Left renal cortex interstitium (tissue), 4 donors: Measurements from ENCODE around the gene GPT2. TPM values are rescaled to one million over a fixed set of nuclear protein-coding genes. Genes with fewer than 3 reads are reported as not detected.

ENCODE experiments used
- DNase-seq, 4 donors: peaks; one replicate each; pipeline ENCODE4 v3.0.0-alpha.2; 2013; ENCODE audit warnings: low read depth in 4 of 4, low spot score in 2 of 4, missing footprints in 1 of 4
- polyA plus RNA-seq, 4 donors: library from polyadenylated mRNA; unstranded; fragments of 120-200 nt; gene quantifications; one replicate each; pipeline ENCODE4 v1.2.1, GENCODE V29; 2013; ENCODE audit not compliant: insufficient read length in 4 of 4

The GPT2 gene
- polyA plus RNA-seq, 4 donors = 23.4 to 36.9 (median 28.8) TPM

DNA sequence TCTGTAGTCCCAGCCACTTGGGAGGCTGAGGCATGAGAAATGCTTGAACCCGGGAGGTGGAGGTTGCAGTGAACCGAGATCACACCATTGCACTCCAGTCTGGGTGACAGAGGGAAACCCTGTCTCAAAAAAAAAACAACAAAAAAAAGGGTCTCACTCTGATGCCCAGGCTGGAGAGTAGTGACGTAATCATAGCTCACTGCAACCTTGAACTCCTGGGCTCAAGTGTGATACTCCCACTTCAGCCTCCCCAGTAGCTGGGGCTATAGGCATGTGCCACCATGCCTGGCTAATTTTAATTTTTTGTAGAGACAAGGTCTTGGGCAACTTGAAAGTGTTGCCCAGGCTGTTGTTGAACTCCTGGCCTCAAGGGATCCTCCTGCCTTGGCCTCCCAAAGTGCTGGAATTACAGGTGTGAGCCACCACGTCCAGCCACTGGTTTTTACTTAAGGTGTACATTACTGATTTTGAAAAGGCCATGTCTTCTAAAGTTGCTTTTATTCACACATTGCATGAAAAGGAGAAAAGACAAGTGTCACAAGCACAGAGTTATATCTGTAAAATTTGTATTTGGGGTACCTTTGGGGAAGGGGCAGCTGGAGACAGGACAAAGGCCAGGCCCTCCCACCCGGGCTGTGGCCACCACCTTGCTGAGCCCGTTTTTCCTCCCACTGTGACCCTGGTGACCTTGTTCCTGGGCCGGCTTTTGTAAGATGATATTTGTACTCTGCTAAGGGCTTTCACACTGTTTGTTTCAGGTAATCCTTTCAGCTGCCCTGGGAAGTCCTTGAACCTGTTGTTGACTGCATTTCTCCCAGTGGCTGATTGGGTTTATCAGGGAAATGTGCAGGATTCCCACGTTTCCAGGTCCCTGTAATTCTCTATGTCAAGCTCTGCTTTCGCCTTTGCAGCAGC is 11.5 kb downstream of the GPT2 start:
- no peak for DNase-seq

DNA sequence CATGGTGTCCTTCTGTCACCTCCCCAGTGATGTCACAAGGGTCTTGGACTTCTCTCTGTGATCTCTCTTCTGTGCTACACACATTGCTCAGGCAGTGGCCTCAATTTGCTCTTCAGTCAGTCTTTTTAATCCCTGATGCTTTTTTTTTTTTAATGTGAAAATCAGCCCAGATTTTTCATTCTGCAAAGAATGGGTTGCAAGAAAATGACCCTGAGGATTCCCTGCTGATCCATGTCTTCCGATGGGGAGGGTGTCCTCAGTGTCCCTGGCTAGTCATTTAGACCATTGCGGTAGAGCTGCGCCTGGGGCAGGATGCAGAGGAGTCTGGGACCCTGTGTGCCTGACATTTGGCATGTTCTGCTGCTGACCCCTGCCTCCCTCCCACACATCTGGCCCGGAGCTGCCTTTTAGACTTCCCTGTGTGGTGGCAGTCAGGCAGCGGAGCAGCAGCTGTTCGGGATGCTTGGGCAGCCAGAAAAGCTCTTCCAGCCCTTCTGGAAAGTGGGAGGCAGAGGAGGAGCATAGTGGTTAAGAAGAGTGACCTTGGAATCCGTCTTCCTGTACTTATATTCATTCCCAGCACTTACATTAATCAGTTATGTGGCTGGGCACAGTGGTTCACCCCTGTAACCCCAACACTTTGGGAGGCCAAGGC is 12.3 kb downstream of the GPT2 start:
- no peak for DNase-seq

DNA sequence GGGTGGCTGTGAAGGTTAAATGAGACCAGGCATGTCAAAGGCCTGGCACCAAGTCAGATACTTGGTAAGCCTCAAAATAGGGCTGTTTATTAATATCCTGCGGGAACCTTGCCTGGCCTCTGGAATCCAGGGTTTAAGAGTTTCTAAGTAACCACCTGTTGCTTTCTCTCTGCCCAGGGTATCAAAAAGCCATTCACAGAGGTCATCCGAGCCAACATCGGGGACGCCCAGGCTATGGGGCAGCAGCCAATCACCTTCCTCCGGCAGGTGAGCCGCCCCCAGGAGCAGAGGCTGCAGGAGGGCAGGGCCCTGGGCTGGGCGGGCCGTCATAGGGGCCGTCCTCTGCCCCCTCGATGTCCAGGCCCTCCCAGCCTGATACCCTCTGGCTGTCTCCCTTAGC is 13.3 kb downstream of the GPT2 start:
- DNase-seq = no peak

DNA sequence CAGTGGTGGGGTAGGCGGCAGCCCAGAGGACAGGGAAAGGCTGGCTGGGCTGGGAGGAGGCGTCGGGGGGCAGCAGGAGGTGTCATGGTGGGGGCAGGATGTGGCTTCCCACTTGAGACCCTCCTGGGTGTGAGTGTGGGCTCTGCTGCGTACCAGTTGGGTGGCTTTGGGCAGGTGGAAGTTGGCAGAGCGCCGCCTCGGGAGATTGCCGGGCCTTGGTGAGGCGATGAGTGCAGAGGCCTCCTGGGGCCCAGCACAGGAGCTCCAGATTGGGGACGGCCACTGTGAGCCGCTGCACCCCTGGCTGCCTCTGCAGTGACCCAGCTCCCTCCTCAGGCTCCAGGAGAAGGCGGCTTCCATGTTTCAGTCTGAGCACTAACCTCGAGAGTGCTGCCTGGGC is 13.8 kb downstream of the GPT2 start:
- DNase-seq = no peak

DNA sequence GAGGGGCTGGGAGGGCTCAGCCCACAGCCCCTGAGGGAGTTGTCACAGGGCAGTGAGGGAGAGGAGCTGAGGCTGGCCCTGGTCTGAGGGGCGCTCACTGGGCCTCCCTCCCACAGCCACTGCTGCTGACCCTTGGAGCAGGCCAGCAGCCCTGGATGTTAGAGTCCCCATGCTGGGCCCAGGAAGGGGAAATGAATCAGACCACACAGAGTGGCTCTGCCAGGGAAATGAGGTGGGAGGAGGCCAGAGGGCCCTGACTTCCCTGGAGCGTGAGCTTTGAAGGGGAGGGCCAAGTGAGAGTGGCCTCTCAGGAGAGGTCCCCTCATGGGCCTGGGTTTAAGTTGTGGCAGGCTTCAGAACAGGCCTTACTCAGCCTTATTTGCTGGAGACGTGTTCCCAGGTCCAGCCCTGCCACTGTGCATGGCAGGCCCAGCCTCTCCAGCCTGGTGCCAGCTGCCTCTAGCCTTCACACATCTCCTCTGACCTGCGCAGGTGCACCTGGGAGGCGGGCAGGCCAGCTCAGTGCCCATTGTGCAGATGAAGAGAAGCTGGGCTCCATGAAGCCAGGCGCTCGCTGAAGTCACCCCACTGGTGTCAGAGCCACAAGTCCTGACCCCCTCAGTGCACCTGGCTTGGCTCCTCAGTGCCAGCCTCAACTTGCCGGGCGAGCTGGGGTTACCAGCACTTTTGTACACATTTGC is 15.4 kb downstream of the GPT2 start:
- no peak for DNase-seq

DNA sequence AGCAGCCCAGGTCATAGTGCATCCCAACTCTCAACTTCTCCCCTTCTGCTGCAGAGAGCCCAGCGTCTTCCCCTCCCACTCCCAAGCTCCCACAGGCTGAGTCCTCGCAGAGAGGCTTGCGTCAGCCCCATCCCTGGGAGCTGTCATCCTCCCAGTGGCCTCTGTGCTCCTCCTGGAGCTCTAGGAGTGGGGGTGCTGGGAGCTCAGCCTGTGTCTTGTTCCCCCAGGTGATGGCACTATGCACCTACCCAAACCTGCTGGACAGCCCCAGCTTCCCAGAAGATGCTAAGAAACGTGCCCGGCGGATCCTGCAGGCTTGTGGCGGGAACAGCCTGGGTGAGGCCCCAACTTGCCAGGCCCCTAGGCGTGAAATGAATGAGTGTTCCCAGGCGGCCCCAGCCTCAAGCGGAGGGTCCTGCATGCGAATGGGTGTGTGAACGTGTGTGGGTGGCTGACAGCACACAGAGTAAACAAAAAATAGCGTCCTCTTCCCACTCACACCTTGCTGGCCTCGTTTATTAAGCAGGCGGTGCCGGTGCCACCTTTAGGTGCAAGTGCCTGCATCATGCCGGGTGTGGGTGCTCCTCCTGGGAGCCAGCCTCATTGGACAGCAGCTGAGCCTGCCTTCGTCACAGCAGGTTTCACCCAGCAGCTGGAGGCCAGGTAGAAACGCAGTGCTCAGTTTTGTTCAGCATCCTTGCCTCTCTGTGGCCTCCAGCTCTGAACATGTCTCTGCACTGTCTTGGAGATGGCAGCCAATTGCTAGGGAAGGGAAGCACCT is 16.5 kb downstream of the GPT2 start:
- DNase-seq = no peak

DNA sequence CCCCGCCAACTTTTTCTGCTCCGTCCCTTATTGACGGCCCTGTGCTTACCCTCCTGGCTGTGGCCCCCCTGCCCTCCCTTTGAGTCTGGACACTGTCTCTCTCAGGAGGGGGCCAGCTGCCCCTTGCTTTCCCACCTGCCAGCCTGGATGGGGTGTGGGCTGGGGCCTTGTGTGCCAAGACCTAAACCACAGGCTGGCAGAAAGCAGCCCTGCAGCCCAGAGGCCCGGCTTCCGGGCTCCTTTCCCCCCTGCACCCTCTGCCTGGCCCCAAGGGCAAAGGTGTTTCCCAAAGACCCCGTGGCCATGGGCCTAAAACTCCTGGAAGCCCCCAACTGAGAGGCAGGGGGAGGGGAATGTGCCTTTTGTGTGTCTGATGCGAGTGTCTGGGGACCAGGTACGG is 17.5 kb downstream of the GPT2 start:
- DNase-seq = no peak

DNA sequence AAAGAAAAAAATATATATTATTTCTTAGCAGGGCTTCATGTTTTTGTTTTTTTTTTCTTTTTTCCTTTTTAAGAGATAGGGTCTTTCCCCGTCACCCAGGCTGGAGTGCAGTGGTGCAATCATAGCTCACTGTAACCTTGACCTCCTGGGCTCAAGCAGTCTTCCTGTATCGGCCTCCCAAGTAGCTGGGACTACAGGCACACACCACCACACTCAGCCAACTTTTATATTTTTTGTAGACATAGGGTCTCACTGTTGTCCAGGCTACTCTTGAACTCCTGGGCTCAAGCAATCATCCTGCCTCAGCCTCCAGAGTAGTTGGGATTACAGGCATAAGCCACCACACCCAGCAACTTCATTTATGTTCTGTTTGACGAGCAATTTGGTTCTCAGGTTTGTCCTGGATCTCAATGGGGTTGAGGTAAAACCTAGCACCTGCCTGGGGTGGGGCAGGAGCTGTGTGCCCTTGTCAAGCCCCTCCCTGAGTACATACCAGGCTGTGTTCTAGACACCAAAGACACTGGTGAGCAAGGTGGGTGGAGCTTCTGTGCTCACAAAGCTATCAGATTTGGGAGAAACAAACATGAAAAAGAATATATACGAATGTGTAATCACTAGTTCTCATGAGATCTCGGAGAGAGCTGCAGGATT is 19.2 kb downstream of the GPT2 start:
- DNase-seq = no peak

DNA sequence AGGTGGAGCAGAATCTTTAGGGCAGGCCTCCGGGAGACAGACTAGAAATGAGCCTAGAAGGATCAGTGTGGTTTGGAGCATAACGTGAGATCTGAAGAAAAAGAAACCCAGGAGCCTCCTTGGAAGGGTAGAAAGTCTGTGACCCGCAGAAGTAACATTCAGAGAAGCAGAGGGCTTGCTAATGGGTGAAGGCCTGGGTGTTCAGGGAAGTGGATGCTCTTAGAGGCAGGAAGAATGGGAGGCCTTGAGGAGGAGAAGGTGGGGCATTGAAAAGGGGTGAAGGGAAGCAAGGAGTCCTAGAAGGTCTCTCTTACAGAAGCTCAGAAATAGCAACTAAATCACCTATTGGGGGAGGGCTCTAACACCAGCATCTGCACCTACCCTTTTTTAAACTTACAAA is 20.3 kb downstream of the GPT2 start:
- DNase-seq = no peak

DNA sequence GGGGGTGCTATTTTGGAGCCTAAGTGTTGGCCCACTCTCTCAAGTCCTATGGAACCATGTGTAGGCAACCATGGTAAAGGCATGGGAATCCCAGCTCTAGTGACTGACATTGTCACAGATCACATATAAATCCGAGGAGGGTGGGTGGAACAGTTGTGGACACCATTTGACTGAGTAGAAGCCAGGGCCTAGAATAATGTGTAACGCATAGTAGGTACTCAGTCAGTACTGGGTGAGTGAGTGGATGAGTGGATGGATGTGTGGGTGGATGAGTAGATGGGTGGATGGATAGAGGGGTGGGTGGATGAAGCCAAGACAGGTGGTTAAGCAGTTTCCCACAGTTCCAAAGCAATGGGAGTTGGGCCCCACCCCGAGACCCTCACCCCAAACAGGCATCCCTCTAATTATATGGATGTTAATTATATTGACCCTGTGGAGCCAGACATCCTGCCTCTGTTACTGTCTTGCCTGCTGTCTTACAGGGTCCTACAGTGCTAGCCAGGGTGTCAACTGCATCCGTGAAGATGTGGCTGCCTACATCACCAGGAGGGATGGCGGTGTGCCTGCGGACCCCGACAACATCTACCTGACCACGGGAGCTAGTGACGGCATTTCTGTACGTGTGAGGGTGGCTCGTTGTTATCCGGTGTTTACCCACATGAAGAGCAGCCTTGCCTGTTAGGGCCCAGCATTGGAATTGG is 22.3 kb downstream of the GPT2 start:
- no peak for DNase-seq

DNA sequence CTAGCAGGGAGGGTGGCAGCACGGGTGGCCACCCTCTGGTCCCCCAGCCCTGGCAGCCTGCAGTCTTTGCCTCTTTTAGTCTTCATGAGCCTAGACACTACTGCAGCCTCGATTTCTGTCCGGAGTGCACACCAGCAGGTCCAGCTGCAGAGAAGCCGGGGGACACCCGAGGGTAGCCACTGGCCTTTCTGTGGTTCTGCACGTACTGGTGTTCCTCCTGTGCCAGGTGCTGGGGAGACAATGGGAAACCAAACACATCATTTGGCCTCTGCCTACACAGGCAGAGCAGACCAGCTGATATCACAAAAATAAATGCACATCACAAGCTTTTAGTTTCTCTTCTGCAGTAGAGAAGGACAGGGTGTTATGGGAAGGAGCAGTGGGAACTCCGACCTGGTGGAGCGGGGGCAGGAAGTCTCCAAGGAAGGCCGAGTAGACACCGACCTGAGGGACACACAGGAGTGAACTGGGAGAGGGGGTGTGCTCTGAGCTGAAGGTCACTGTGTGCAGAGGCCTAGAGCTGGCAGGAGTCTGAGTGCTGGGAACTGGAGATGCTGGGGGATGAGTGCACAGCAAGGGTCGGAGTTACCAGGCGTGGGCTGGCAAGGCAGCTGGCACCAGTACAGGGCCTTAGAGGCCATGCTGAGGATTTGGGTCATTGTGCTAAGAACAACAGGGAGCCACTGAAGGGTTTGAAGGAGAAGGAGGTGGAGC is 23.1 kb downstream of the GPT2 start:
- DNase-seq = no peak

DNA sequence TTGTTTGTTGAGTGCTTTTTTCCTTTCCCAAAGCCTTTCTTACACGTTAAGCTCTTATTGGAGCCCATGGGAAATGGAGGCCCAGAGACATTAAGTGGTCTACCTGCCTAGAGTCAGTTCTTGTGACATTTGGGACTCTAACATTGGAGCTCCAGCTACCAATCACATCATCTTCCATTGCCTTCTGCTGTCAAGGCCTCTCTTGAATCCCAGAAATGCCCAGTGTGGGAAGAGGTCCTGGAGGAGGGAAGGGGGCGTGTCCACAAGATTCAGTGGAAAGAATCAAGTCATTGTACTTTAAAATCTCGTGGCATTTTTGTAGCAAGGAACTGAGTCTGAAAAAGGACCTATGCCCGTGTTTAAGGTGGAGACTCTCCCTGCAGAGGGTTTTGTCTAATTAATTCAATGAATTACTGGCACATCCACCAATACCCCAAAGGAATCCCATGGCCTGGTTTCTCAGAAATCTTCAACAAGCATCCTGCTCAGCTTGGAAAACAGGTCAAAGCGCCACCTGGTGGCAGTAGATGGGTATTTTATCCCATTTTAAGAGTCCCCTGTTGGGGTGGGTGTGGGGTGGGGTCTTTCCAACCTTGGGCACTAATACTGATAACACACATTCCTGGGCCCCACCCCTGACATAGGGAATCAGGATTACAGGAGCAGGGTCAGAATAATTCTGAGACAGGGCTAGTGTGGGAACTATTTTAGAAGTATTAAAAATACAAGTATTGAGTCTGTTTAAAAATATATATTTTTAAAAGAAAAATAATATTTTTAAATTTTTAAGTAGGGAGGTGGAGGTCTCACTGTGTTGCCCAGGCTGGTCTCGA is 24.6 kb downstream of the GPT2 start:
- DNase-seq = no peak

DNA sequence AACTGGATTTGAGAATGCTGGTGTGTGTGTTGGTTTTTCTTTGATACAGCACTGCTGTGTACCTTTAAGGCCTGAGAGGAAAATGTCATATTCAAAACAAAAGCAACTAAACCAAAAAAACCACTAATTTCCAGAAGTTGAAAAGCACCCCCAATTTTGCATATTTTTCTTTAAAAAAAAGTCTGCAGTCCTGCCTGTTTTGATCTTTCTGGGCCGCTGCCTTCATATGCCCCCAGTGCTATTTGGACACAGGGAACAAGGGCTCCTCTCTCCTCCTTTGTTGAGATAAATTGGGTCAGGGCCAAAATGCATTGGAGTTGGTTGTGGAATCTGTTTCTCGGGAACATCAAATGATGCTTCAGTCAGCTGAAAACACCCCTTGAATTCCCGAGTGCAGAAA is 26.9 kb downstream of the GPT2 start:
- no peak for DNase-seq

DNA sequence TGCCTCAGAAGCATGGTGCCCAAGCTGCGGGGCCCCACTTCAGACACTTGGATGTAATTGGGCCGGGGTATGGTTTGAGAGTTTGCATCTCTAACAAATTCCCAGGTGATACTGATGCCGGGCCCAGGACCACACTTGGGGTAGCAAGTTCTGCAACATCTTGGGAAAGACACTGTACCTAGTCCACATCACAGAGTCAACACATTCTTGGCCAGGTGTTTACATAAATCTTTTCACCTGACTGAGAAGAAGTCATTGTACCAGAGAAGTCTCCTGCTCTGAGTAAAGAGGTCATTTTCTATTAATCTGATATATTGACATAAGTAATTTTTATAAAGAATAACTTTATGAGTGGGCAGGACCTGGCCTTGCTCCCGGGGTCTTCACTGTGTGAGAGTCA is 27.5 kb downstream of the GPT2 start:
- DNase-seq = no peak

DNA sequence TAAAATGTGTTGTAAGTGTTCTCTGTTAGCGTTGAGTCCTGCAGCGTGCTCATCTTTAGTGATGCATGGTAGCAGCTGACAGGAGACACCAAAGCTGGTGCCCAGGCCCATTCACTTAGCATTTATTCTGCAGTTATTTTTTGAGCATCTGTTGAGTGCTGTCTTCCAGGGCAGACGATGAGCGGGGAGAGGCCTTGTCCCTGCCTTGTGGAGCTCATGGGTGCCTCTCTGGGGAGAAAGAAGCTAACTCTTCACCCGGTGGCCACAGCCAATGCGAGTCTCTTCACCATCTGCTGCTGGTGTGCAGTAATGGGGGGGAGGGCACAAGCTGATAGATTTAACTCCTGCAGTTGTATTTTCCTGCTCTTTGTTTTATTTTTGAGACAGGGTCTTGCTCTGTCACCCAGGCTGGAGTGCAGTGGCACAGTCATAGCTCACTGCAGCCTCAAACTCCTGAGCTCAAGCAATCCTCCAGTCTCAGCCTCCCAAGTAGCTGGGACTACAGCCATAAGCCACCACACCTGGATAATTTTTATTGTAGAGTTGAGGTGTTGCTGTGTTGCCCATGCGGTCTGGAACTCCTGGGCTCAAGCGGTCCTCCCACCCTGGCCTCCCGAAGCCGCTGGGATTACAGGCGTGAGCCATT is 30.5 kb downstream of the GPT2 start:
- no peak for DNase-seq

DNA sequence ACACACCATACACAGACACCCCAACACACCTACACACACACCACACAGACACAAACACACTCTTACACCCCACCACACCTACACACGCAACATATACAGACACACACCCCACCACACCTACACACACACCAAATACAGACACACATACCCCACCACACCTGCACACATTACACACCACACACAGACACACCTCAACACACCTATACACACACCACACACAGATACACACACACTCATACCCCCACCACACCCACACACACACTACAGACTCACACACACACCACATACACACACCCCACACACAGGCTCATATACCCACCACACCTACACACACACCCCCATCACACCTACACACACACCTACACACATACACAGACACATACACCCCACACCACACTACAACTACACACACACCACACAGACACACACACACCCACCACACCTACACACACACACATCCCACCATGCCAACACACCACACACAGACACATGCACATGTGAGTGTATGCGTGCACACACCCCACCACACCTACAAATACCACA is 31.4 kb downstream of the GPT2 start:
- no peak for DNase-seq

DNA sequence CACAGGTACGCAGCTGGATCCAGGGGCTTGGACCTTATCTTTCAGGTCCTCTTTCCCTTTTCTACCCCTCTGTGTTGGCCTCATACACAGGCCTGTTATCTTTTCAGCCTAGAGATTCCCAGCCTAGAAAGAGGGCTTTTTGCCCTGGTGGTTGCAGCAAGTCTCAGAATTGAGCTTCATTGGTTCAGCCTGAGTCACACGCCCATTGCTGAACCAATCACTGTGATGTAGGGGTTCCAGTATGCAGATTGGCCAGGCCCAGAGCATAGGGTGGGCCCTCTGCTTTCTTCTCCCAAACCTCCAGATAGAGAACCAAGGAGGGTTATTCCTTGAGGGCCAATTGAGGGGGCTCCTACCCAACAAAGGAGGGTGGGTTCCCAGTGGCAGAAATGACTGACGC is 32.8 kb downstream of the GPT2 start:
- DNase-seq = no peak
